PFSK-1 (cell line): ENCODE results near the gene PMCH.

ENCODE experiments used
- FOXP2 ChIP-seq: optimal IDR thresholded peaks from 2 replicates; pipeline ENCODE3; 2011; ENCODE audit warnings: borderline replicate concordance, control low read depth, inconsistent platforms; ENCODE audit not compliant: insufficient read depth; ENCODE audit errors: extremely low read length, extremely low read depth
- POLR2AphosphoS5 ChIP-seq: IDR thresholded peaks from 2 replicates; pipeline ENCODE4 v1.6.1; 2012; ENCODE audit warnings: low read depth, mild to moderate bottlenecking, control low read depth, low read length, moderate library complexity
- REST ChIP-seq, 2 experiments: IDR thresholded peaks; 2 replicates each; pipeline versions ENCODE4 v1.6.1 to v1.8.0; 2011 to 2012; ENCODE audit warnings: low read depth in 2 of 2, low read length in 2 of 2, control low read depth in 1 of 2, inconsistent platforms in 1 of 2, mild to moderate bottlenecking in 1 of 2, moderate library complexity in 1 of 2; ENCODE audit not compliant: insufficient read depth in 1 of 2
- SIN3A ChIP-seq: IDR thresholded peaks from 2 replicates; pipeline ENCODE4 v1.6.1; 2012; ENCODE audit warnings: mild to moderate bottlenecking, low read length, moderate library complexity, borderline replicate concordance; ENCODE audit not compliant: insufficient read depth
- TAF1 ChIP-seq: IDR thresholded peaks from 2 replicates; pipeline ENCODE4 v1.6.1; 2012; ENCODE audit warnings: low read length, control low read depth, borderline replicate concordance; ENCODE audit not compliant: insufficient read depth

The PMCH gene

GRCh38 chr12:102163383-102163782, 34.2 kb downstream of the PMCH start:
- TF ChIP-seq REST (IDR thresholded peaks at IDR 0.05; ENCODE audit: insufficient read depth in 1 of 2, low read depth in 2 of 2, low read length in 2 of 2) (no peak), POLR2AphosphoS5 (no peak), SIN3A (no peak), FOXP2 (no peak), TAF1 (no peak)
